Measurements from ENCODE around the gene ADAMTSL3. TPM values are rescaled to one million over a fixed set of nuclear protein-coding genes. Genes with fewer than 3 reads are reported as not detected.

The ADAMTSL3 gene
- total and polyA plus RNA-seq, 2 of the 8 experiments (the other 6 are each of a cell fraction or from before 2014, with no cell fraction given): 0.35 to 1.4 TPM

GRCh38 chr15:83786336-83786735 is 132.4 kb downstream of the ADAMTSL3 start:
- Histone ChIP-seq H3K4ac (replicated peaks; ENCODE audit: insufficient read length, low read depth, low read length) (no peak overlapping the region), H4K91ac (replicated peaks; ENCODE audit: insufficient read length, low read length) (no peak overlapping the region), H3K4me2 (ENCODE audit: insufficient read depth in 1 of 2, low read depth in 2 of 2, low read length in 2 of 2) (no peak overlapping the region), H2BK12ac (ENCODE audit: low read depth, low read length) (no peak overlapping the region), H3K4me1 (replicated peaks in 1 of 4; ENCODE audit: control insufficient read depth in 3 of 4, insufficient read depth in 4 of 4, low read length in 3 of 4) (no peaks in the 10 kb centered on the region), H2BK120ac (replicated peaks; ENCODE audit: low read depth, low read length) (no peak overlapping the region), H3K79me1 (ENCODE audit: low read depth, low read length) (no peaks in the 10 kb centered on the region), H3K23ac (ENCODE audit: insufficient read length) (no peak overlapping the region), H3K14ac (ENCODE audit: insufficient read length) (no peak overlapping the region), H2AFZ (ENCODE audit: low read length) (no peak overlapping the region), H2BK20ac (ENCODE audit: low read length) (no peak overlapping the region), H3K56ac (replicated peaks; ENCODE audit: insufficient read length, low read depth, low read length) (no peak overlapping the region), H2AK5ac (ENCODE audit: low read depth, low read length) (no peak overlapping the region), H3K9me3 (ENCODE audit: insufficient read depth in 2 of 2, low read depth in 1 of 2, low read length in 1 of 2) (no peaks in the 10 kb centered on the region), H4K20me1 (replicated peaks in 1 of 2; ENCODE audit: control insufficient read depth in 1 of 2, insufficient read depth in 2 of 2, low read length in 2 of 2) (no peaks in the 10 kb centered on the region), H3K9ac (replicated peaks in 1 of 4; ENCODE audit: extremely low read depth in 1 of 4, low read depth in 3 of 4, low read length in 3 of 4) (no peak overlapping the region), H2BK5ac (ENCODE audit: low read depth, low read length) (no peak overlapping the region), H4K5ac (ENCODE audit: insufficient read length, low read depth, low read length) (no peak overlapping the region), H2BK15ac (ENCODE audit: low read length) (no peak overlapping the region), H3K4me3 (ENCODE audit: extremely low read depth in 1 of 4, insufficient read depth in 2 of 4, low read depth in 3 of 4, low read length in 4 of 4) (no peak overlapping the region), H4K8ac (ENCODE audit: extremely low read depth, insufficient read depth, low read length) (no peak overlapping the region), H3K79me2 (ENCODE audit: control insufficient read depth in 1 of 2, insufficient read depth in 2 of 2, low read length in 2 of 2) (no peaks in the 10 kb centered on the region), H3K18ac (ENCODE audit: extremely low read depth, low read length) (no peak overlapping the region), H3K27ac (ENCODE audit: low read depth, low read length) (no peak overlapping the region), H3K27me3 (replicated peaks in 1 of 4; ENCODE audit: control insufficient read depth in 3 of 4, extremely low read depth in 1 of 4, insufficient read depth in 3 of 4, low read length in 3 of 4) (no peaks in the 10 kb centered on the region), H3K23me2 (ENCODE audit: low read depth, low read length) (no peaks in the 10 kb centered on the region), H3K36me3 (ENCODE audit: control insufficient read depth in 2 of 4, insufficient read depth in 4 of 4, low read length in 3 of 4) (no peaks in the 10 kb centered on the region)
- 92% methylated on average over 5 of the region's 5 CpGs; no CpG with 5 or more reads in 1 of the 2 experiments for WGBS, 2 experiments (ENCODE audit: extremely low coverage in 1 of 2, insufficient coverage in 1 of 2, insufficient read length in 1 of 2, insufficient replicate concordance in 2 of 2, low coverage in 1 of 2, low lambda C conversion rate in 2 of 2, missing lambda C conversion rate in 1 of 2)
- DNase-seq (ENCODE audit: low read depth in 1 of 2, low spot score in 2 of 2): no peak
- ChIA-PET CTCF (ENCODE audit: partially characterized antibody) (no interaction called here), POLR2A (ENCODE audit: partially characterized antibody) (no interaction called here)
- FAIRE-seq: no peak
- TF ChIP-seq HDAC2 (IDR thresholded peaks at IDR 0.05; ENCODE audit: borderline replicate concordance in 1 of 2, low read depth in 2 of 2, low read length in 2 of 2) (no peak), TAF7 (optimal IDR thresholded peaks at IDR 0.05; ENCODE audit: borderline replicate concordance, low read depth, low read length) (no peak), TAF1 (IDR thresholded peaks at IDR 0.05; ENCODE audit: low read depth, low read length) (no peak), SP1 (IDR thresholded peaks at IDR 0.05; ENCODE audit: low read depth, low read length) (no peak), POLR2AphosphoS5 (IDR thresholded peaks at IDR 0.05; ENCODE audit: low read depth, low read length) (no peak), RXRA (IDR thresholded peaks at IDR 0.05; ENCODE audit: insufficient read depth, low read depth, low read length) (no peak), CBX8 (IDR thresholded peaks at IDR 0.05; ENCODE audit: borderline replicate concordance, low read depth, low read length) (no peak), SIX5 (IDR thresholded peaks at IDR 0.05; ENCODE audit: low read depth, low read length) (no peak), POLR2A (IDR thresholded peaks at IDR 0.05; ENCODE audit: control extremely low read depth in 1 of 2, low read depth in 2 of 2, low read length in 2 of 2) (no peak), SIRT6 (IDR thresholded peaks at IDR 0.05; ENCODE audit: low read length) (no peak), TCF12 (IDR thresholded peaks at IDR 0.05; ENCODE audit: low read depth, low read length) (no peak), ZNF274 (IDR thresholded peaks at IDR 0.05; ENCODE audit: borderline replicate concordance, extremely low read depth, low read length) (no peak), JUN (IDR thresholded peaks at IDR 0.05; ENCODE audit: low read depth, low read length) (no peak), SUZ12 (IDR thresholded peaks at IDR 0.05; ENCODE audit: low read length) (no peak), E2F6 (IDR thresholded peaks at IDR 0.05) (no peak)
